HUES6 (cell line): ENCODE measurements around the gene SYNJ1.
"Not testable (repeated sequence)": the region's sequence is repeated elsewhere in the genome, so short reads cannot be mapped to it uniquely, and the experiment has no call there.

Source experiments
- H3K27ac ChIP-seq: 2 replicates; pipeline ENCODE4 v1.7.0; 2013; ENCODE audit warnings: low read depth, mild to moderate bottlenecking, low read length, inconsistent platforms
- H3K27me3 ChIP-seq: 2 replicates; pipeline ENCODE4 v1.6.1; 2013; ENCODE audit warnings: low read length; ENCODE audit not compliant: control insufficient read depth, insufficient read depth
- H3K36me3 ChIP-seq: 2 replicates; pipeline ENCODE4 v1.6.1; 2013; ENCODE audit warnings: low read length; ENCODE audit not compliant: control insufficient read depth, insufficient read depth
- H3K4me1 ChIP-seq: 2 replicates; pipeline ENCODE4 v1.6.1; 2013; ENCODE audit warnings: low read length; ENCODE audit not compliant: control insufficient read depth, insufficient read depth
- H3K4me3 ChIP-seq: 2 replicates; pipeline ENCODE4 v1.5.1; 2013; ENCODE audit warnings: low read depth, low read length
- H3K9ac ChIP-seq: one replicate; pipeline ENCODE4 v1.6.1; 2013; ENCODE audit warnings: mild to moderate bottlenecking, low read length
- H3K9me3 ChIP-seq: 2 replicates; pipeline ENCODE4 v1.6.1; 2013; ENCODE audit warnings: low read depth, low read length; ENCODE audit not compliant: control insufficient read depth, insufficient read depth

The SYNJ1 gene

GRCh38 chr21:32693581-32693980, 34.2 kb downstream of the SYNJ1 start:
- H3K4me3 ChIP-seq, result no peak overlapping the region
- H3K4me1 ChIP-seq, result no peaks in the 10 kb centered on the region
- H3K9me3 ChIP-seq, result no peaks in the 10 kb centered on the region
- no peaks in the 10 kb centered on the region for H3K27me3 ChIP-seq
- no peak overlapping the region for H3K9ac ChIP-seq
- H3K27ac ChIP-seq, result no peak overlapping the region
- H3K36me3 ChIP-seq, result no peaks in the 10 kb centered on the region; the same call in 1 of the 2 replicates

GRCh38 chr21:32690085-32690484, 37.7 kb downstream of the SYNJ1 start:
- Histone ChIP-seq H3K9ac (no peak overlapping the region), H3K27me3 (no peaks in the 10 kb centered on the region), H3K27ac (no peak overlapping the region), H3K36me3 (no peaks in the 10 kb centered on the region; the same call in 1 of the 2 replicates), H3K4me1 (no peaks in the 10 kb centered on the region), H3K9me3 (no peaks in the 10 kb centered on the region), H3K4me3 (no peak overlapping the region)

- Histone ChIP-seq H3K9ac (no peak overlapping the region), H3K36me3 (no peaks in the 10 kb centered on the region), H3K4me1 (no peaks in the 10 kb centered on the region), H3K4me3 (no peak overlapping the region), H3K27me3 (no peaks in the 10 kb centered on the region), H3K27ac (no peak overlapping the region), H3K9me3 (no peaks in the 10 kb centered on the region)
These were observed 40.0 kb downstream of the SYNJ1 start for GRCh38 chr21:32687643-32688345.

- no peaks in the 10 kb centered on the region for H3K36me3 ChIP-seq
- H3K4me3 ChIP-seq, result no peak overlapping the region
- H3K4me1 ChIP-seq, result peaks cover 3% of the 10 kb centered on the region; the same call in 1 of the 2 replicates
- H3K27ac ChIP-seq, result no peak overlapping the region
- no peak overlapping the region for H3K9ac ChIP-seq
- no peaks in the 10 kb centered on the region for H3K9me3 ChIP-seq
- no peaks in the 10 kb centered on the region for H3K27me3 ChIP-seq
These were observed 44.9 kb downstream of the SYNJ1 start for GRCh38 chr21:32682696-32683474.

- Histone ChIP-seq H3K9ac (no peak overlapping the region), H3K9me3 (no peaks in the 10 kb centered on the region), H3K27me3 (no peaks in the 10 kb centered on the region), H3K36me3 (no peaks in the 10 kb centered on the region), H3K27ac (no peak overlapping the region), H3K4me3 (no peak overlapping the region), H3K4me1 (no peaks in the 10 kb centered on the region)
These were observed 53.1 kb downstream of the SYNJ1 start for GRCh38 chr21:32674731-32675130.

GRCh38 chr21:32674038-32674437, 53.8 kb downstream of the SYNJ1 start:
- Histone ChIP-seq H3K36me3 (no peaks in the 10 kb centered on the region), H3K9ac (no peak overlapping the region), H3K9me3 (no peaks in the 10 kb centered on the region), H3K4me3 (no peak overlapping the region), H3K27me3 (no peaks in the 10 kb centered on the region), H3K27ac (no peak overlapping the region), H3K4me1 (no peaks in the 10 kb centered on the region)

GRCh38 chr21:32666258-32666657, 61.6 kb downstream of the SYNJ1 start:
- Histone ChIP-seq H3K9ac (no peak overlapping the region), H3K4me1 (peaks cover 3% of the 10 kb centered on the region; the same call in 1 of the 2 replicates), H3K36me3 (peaks cover 27% of the 10 kb centered on the region), H3K9me3 (peaks cover 23% of the 10 kb centered on the region), H3K4me3 (no peak overlapping the region), H3K27ac (no peak overlapping the region; the same call in 1 of the 2 replicates), H3K27me3 (no peaks in the 10 kb centered on the region)

GRCh38 chr21:32664095-32664494, 63.7 kb downstream of the SYNJ1 start:
- not testable (repeated sequence) for H3K9ac ChIP-seq, H3K27ac ChIP-seq, H3K4me1 ChIP-seq, H3K27me3 ChIP-seq, H3K4me3 ChIP-seq
- H3K36me3 ChIP-seq, result peaks cover 27% of the 10 kb centered on the region
- H3K9me3 ChIP-seq, result peaks cover 30% of the 10 kb centered on the region

- H3K4me3 ChIP-seq, H3K4me1 ChIP-seq, H3K27ac ChIP-seq, H3K9ac ChIP-seq, H3K27me3 ChIP-seq: not testable (repeated sequence)
- Histone ChIP-seq H3K36me3 (peaks cover 30% of the 10 kb centered on the region), H3K9me3 (peaks cover 30% of the 10 kb centered on the region)
These were observed 65.8 kb downstream of the SYNJ1 start for GRCh38 chr21:32661981-32662380.

GRCh38 chr21:32661026-32661782, 66.6 kb downstream of the SYNJ1 start:
- H3K4me3 ChIP-seq, H3K27ac ChIP-seq, H3K27me3 ChIP-seq, H3K4me1 ChIP-seq, H3K9ac ChIP-seq: not testable (repeated sequence)
- peaks cover 30% of the 10 kb centered on the region for H3K9me3 ChIP-seq
- peaks cover 33% of the 10 kb centered on the region for H3K36me3 ChIP-seq

GRCh38 chr21:32658524-32658923, 69.3 kb downstream of the SYNJ1 start:
- no peak overlapping the region for H3K9ac ChIP-seq
- no peak overlapping the region for H3K4me3 ChIP-seq
- no peaks in the 10 kb centered on the region for H3K4me1 ChIP-seq
- no peak overlapping the region for H3K27ac ChIP-seq
- peaks cover 10% of the 10 kb centered on the region; the same call in 1 of the 2 replicates for H3K9me3 ChIP-seq
- peaks cover 9% of the 10 kb centered on the region; the same call in 1 of the 2 replicates for H3K36me3 ChIP-seq
- H3K27me3 ChIP-seq, result no peaks in the 10 kb centered on the region
